NCI-H2029 treated with DMSO at 0.1 percent for 48 hours (cell line): ENCODE data around the gene SETD3.

Experiments
- DNase-seq: peaks from one replicate; lab custom pipeline; 2025; lab: John Stamatoyannopoulos, UW

Gene SETD3

GRCh38 chr14:99393059-99393655, 87.5 kb downstream of the SETD3 start:
- DNase-seq: no peak

- DNase-seq: no peak
Observed at GRCh38 chr14:99391671-99392070, 89.0 kb downstream of the SETD3 start.

- DNase-seq: no peak
Observed at GRCh38 chr14:99389174-99389826, 91.4 kb downstream of the SETD3 start.

- DNase-seq: no peak
Observed at GRCh38 chr14:99388286-99388685, 92.4 kb downstream of the SETD3 start.

- no peak for DNase-seq
Observed at GRCh38 chr14:99387880-99388279, 92.8 kb downstream of the SETD3 start.

- DNase-seq: no peak
Observed at GRCh38 chr14:99384450-99385417, 95.9 kb downstream of the SETD3 start.

- DNase-seq: no peak
Observed at GRCh38 chr14:99383472-99384449, 96.9 kb downstream of the SETD3 start.

- DNase-seq: no peak
Observed at GRCh38 chr14:99382781-99383471, 97.7 kb downstream of the SETD3 start.

GRCh38 chr14:99382071-99382470, 98.6 kb downstream of the SETD3 start:
- no peak for DNase-seq

- no peak for DNase-seq
Observed at GRCh38 chr14:99381688-99382060, 99.0 kb downstream of the SETD3 start.

GRCh38 chr14:99380991-99381687, 99.5 kb downstream of the SETD3 start:
- DNase-seq: no peak

GRCh38 chr14:99380402-99380801, 100.3 kb downstream of the SETD3 start:
- DNase-seq: no peak

- DNase-seq: no peak
Observed at GRCh38 chr14:99378782-99379214, 101.9 kb downstream of the SETD3 start.

- DNase-seq: no peak
Observed at GRCh38 chr14:99377951-99378350, 102.7 kb downstream of the SETD3 start.

- no peak for DNase-seq
Observed at GRCh38 chr14:99374964-99375363, 105.7 kb downstream of the SETD3 start.

GRCh38 chr14:99363616-99364290, 116.9 kb downstream of the SETD3 start:
- DNase-seq: no peak

GRCh38 chr14:99363051-99363450, 117.6 kb downstream of the SETD3 start:
- DNase-seq: no peak

GRCh38 chr14:99361596-99362215, 119.0 kb downstream of the SETD3 start:
- no peak for DNase-seq
